ENCODE measurements around the gene IDH3A.

- TF ChIP-seq CTCF (IDR thresholded peaks at IDR 0.05) = no peak
- TF ChIP-seq ZFX (IDR thresholded peaks at IDR 0.05; ENCODE audit: borderline replicate concordance) = no peak
These were observed 21.3 kb upstream of the IDH3A start for GRCh38 chr15:78127882-78128281.
